GM19324 (cell line): ENCODE results near the gene SLC13A1.
"Not testable (repeated sequence)": the region's sequence is repeated elsewhere in the genome, so short reads cannot be mapped to it uniquely, and the experiment has no call there.

Experiments used
- ATAC-seq: cut with Tn5 transposase; IDR thresholded peaks from one replicate; pipeline ENCODE4 v1.9.1; 2021; ENCODE audit warnings: mild to moderate bottlenecking, moderate library complexity; ENCODE audit not compliant: unreplicated experiment, low FRiP score

The SLC13A1 gene, protein sequence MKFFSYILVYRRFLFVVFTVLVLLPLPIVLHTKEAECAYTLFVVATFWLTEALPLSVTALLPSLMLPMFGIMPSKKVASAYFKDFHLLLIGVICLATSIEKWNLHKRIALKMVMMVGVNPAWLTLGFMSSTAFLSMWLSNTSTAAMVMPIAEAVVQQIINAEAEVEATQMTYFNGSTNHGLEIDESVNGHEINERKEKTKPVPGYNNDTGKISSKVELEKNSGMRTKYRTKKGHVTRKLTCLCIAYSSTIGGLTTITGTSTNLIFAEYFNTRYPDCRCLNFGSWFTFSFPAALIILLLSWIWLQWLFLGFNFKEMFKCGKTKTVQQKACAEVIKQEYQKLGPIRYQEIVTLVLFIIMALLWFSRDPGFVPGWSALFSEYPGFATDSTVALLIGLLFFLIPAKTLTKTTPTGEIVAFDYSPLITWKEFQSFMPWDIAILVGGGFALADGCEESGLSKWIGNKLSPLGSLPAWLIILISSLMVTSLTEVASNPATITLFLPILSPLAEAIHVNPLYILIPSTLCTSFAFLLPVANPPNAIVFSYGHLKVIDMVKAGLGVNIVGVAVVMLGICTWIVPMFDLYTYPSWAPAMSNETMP

DNA sequence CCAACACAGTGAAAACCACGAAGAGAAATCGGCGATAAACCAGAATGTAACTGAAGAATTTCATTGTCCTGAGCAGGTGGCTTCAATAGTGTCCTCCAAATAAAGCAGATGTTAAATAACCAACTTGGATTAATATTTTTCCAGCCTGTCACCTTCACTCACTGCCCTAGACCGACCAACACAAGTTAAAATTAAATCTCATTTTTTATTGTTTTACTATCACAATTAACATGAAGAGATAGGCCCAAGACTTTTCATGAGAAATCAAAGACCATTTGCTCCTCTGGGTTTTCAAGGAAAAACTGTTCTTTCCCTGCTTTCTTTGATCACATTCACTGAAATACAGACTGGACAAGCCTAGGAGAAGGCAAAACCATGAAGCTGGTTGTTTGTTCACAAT lies at the start of gene SLC13A1:
TSS of gene SLC13A1 (minus strand) at position 87 of the 400 bp plus-strand sequence. CDS start at position 64, 23 bp downstream.
- no peak for ATAC-seq

DNA sequence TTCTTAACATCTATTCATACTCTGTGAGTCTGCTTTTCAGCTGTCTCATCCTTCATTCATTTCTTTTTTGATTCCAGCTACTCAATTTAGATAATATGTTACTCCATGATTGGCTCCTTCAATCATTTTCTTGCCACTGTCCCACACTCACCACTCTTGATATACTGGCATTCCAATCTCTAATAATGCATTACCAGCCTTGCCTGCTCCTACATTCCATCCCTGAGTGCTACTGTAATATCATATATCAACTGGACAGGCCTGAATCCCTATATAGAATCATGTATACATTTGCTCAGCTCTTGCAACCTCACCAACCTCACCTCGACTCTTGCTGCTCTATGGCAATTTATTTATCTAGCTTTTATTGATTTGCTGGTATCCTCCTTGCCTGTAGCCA lies 45.0 kb upstream of the SLC13A1 start:
- ATAC-seq: no peak

DNA sequence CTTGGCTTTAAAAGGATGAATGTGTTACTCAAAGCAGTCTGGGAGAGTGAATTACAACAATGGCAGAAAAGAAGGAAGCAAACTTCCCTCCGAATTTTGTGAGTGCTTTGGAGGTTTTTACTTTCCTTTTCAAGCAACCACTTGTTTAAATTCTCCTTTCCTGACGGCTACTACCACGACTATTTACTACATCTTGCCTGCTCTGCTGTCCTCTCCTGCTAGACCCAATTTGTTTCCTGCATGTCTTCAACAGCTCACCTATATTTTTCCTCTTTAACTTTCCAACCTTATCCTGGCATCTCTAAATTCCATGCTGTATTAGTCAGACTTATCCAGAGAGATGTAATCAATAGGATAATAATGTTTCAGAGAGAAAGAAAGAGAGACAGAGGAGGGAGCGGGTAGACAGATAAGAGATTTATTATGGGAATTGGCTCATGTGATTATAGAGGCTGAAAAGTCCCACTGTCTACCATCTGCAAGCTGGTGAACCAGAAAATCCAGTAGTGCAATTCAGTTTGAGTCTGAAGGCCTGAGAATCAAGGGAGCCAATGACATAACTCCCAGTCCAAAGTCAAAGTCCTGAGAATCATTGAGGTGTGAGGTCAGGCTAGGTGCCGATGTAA lies 42.8 kb upstream of the SLC13A1 start:
- no peak for ATAC-seq

DNA sequence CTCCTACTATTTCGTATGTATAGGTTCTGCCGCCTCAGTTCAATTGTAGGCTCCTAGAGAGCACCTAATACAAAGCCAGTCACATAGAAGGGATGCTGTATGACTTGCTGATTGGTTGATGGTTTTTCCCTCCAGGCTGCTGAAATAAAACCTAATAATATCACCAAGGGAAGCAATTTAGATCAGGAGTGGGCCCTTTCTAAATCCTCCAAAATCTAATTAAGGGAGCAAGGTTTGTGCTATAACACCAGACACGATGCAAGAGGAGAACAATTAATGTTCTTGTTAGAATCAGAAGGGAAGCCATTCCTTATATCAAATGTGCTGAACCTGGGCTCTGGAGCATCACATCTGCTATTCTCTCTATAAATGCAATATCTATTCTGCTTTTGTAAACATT lies 42.0 kb upstream of the SLC13A1 start:
- no peak for ATAC-seq

DNA sequence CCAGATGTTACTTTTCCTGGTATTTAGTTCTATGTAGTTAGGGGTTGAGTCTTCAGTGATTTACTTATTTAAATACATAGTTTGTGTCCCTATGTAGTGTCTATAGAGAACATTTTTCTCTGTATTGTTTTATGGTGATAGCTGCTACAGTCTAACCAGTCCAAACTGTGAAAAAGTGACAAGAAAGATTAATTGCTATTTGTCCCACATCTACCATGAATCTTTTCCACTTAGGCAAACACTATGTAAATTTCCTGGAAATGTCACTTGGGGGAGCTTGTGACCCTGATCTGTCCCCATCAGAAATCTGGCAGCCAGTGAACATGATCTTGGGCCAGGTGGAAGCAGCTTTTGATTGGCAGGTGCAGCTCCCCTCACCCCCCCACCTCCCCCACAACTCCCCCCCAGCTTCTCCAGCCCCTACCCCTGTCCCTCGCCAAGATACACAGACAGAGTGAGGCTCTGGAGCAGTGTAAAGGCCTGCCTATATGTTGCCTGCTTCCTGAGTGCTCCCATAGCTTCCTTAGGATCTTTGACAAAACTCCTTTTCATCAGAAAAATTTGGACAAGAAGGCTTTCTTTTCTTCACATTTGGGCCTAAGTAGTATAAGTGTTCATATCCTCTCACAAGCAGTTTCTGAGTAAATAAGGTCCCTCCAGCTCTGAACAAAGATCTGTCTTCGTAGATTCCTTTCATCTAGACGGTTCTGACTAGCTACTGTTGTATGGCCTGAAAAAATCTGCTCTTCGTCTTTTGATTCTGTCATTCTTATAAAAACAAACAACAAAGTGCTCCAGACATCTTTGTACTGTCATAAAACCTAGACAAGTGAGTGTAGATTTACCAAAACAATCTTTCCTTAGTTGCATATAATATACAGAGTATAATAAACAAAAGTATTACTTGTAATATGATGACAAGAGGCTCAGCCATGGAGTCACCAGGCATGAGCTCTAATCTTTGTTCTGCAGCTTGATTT lies 31.5 kb upstream of the SLC13A1 start:
- ATAC-seq: no peak

DNA sequence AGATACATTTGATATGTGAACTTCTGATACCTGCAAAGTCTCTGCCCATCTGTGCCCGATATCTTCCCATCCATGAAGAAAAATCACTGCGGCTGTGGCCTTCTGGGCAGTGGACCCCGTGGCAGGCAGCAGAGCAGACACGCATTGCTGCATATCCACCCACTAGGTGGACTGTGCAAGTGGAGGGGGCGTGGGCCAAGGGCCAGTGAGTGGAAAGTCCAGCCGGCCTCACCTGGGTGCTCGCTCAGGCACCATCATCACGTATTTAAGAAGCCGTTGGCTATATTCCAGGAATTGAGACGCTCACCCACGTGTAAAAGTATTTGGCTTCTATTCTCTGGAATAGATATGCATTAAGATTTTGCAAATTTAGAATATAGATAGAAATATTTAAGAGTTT lies 30.8 kb upstream of the SLC13A1 start:
- no peak for ATAC-seq

DNA sequence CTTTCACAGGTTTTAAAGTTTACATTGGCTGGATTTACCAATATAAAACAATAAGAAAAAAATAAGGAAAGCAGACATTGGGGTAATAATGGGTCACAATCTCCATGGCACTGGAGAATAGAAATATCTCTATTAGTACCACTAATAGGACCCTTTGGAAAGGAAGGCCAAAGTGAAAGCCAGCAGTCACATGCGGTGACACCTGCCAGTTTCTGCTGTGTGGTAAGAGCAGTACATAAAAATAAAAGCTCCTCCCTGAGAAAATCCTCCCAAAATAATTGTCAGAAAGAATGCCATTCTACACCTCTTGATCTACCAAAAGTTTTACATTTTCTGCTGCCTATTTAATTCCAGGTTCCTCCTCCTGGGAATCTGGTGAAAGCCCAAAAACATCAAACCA lies 30.4 kb upstream of the SLC13A1 start:
- no peak for ATAC-seq

DNA sequence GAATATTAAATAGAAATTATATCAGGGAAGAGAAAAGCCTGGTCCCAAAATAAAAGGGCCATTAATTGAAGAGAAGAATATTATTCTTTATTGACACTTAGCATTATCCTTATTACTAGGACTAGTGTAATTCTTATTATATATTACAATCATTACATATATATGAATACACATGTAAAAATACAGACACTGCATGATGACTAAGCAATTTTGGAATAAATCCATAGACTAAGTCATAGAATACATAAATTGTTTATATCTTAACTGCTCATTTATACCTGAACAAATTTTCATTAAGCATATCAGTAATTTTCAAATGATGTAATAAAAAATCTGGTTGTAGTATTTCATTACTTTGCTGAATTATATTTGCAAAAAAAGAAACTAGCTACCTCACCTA lies 29.7 kb upstream of the SLC13A1 start:
- no peak for ATAC-seq

DNA sequence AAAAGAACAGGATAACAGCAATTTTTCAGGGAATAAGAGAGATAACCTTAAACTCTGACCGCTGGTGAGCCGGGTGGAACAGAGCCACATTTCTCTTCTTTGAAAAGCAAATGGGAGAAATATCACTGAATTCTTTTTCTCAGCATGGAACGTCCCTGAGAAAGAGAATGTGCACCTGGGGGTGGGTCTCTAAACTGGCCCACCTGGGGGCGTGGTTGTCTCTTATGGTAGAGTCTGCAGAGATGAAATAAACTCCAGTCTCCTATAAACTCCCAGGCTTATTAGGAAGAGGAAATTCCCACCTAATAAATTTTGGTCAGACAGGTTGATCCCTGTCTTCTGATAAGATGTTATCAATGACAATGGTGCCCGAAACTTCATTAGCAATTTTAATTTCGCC lies 27.9 kb upstream of the SLC13A1 start:
- not testable (repeated sequence) for ATAC-seq

DNA sequence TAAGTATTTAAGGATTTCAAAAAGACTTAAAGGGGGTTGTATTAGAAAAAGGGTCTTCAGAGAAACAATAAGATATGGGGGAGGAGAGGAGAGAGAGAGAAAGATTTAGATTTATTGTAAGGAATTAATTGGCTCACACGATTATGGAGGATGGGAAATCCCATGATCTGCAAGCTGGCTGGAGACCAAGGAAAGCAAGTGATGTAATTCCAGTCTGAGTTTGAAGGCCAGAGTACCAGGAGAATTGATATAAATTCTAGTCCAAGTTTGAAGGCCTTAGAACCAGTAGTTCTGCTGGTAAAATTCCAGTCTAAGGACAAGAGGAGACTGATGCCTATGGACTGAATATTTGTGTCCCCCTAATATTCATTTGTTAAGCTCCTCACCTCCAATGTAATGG lies 20.6 kb upstream of the SLC13A1 start:
- no peak for ATAC-seq

DNA sequence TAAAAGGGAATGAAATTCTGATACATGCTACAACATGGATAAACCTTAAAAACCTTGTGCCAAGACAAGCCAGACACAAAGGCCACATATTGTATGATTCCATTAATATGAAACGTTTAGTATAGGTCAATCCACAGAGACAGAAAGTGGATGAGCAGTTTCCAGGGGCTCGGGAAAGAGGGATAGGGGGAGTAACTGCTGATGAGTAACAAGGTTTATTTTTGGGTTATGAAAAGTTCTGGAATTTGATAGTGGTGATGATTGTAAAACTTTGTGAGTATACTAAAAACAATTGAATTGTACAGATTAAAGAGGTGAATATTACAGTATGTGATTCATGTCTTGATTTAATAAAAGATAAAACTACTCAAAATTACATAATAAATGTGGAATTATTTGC lies 19.1 kb upstream of the SLC13A1 start:
- ATAC-seq: no peak

DNA sequence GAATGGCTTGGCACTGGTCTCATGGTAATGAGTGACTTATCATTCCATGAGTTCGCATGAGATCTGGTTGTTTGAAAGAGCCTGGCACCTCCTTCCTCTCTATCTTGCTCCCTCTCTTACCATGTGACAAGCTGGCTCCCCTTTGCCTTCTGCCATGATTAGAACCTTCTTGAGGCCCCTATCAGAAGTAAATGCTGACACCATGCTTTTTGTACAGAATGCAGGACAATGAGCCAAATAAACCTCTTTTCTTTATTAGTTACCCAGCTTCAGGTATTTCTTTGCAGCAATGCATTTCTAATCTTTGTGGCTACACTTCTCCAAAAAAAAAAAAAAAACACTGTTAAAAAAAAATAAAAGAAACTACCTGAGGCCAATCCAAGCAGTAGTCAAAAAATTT lies 17.1 kb upstream of the SLC13A1 start:
- no peak for ATAC-seq

DNA sequence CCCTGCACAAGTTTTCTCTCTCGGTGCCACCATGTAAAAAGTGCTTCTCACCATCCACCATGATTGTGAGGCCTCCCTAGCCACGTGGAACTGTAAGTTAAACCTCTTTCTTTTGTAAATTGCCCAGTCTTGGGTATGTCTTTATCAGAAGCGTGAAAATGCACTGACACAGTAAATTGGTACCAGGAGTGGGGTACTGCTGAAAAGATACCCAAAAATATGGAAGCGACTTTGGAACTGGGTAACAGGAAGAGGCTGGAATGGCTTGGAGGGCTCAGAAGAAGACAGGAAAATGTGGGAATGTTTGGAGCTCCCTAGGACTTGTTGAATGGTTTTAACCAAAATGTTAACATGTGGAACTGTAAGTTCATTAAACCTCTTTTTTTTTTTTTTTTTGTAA lies 15.6 kb upstream of the SLC13A1 start:
- no peak for ATAC-seq

DNA sequence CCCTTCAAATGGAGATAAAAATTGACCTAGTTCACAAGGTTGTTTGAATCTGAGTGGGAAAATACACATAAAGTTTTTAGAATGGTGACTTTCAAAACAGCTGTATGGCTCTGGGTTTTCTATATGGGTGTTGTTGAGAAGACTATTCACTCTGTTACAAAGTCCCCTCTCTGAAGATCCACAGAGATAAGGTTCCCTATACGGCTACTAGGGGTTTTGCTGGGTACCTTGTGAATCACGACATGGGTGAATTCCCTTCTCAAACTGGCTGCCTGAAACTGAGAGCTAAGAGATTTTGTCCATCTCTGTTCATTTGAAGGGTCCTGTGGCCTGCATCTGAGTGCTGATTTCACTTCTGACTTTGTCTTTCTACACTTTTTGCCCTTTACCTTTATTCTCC lies 11.8 kb upstream of the SLC13A1 start:
- no peak for ATAC-seq

DNA sequence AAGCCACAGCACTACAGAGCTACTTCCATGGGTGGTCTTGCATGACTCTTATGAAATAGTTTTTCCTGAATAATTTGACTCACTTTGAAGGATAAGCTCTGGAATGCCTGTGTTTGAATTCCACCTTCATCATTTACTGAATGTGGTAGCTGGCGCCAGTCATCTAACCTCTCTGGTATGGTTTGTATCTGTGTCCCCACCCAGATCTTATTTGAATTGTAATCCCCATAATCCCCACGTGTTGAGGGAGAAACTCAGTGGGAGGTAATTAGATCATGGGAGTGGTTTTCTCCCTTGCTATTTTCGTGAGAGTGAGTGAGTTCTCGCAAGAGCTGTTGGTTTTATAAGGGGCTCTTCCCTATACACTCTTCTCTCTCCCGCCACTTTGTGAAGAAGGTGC lies 11.2 kb upstream of the SLC13A1 start:
- no peak for ATAC-seq

DNA sequence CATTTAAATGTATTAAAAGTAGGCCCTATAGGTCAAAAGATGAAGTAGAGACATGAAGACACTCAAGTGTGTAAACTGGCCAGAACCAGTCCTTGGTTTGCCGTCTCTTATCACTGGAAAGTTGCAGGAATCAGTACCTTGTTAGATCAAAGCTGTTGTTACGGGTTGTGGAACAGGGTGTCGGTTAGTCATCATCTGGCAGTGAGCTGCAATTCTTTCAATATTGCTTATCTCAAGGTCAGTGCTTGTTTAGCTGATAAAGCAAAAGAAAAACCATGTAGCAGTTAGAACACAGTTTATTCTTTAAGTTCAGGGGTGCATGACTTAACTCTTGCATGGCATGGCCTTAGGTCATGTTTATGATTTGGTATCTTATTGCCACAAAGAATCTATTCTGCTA lies 10.0 kb upstream of the SLC13A1 start:
- no peak for ATAC-seq

DNA sequence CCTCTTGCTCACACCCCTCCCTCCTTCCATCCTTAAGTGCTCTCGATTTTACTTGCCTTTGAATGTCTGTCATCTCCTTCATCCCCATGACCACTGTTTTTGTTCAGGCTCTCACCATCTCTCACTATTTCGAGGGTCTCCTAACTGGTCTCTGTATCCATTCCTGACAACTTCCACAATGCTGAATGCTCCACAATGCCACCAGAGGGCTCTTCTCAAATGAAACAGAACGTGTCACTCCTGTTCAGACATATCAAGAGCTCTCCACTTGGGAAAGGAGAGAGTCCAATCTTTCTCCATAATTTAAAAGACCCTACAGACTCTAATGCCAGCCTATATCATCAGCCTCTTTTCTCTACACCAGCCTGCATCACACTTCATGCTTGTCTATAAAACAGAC lies 9.0 kb upstream of the SLC13A1 start:
- peak; percentile 50 for ATAC-seq

DNA sequence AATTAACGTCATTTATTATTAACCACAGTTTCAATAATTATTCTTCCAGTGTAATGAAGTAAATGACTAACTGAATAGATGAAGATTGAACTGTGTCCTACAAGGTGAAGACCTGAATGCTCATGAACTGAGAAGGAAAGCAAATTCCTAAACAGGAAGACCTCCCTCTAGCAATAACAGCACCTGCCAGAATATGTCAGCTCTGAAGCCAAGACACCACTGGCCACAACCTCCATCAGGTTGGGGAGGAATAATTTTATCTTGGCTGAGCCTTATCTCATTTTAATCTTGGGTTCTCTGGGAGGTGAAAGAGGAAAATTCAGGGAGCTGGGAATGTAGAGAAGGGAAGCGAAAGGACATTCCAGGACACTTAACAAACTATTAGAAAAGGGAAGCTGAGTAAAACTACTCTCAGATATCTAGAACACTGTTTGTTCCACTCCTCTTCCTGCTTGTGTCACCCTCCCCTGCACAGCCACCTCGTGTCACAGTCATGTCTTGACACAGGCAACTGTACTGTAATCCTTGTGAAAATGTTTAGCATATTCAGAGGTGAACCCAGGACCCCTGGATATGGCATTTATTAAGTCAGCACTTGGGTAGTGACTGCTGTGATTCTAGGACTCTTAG lies 4.6 kb upstream of the SLC13A1 start:
- ATAC-seq: no peak

DNA sequence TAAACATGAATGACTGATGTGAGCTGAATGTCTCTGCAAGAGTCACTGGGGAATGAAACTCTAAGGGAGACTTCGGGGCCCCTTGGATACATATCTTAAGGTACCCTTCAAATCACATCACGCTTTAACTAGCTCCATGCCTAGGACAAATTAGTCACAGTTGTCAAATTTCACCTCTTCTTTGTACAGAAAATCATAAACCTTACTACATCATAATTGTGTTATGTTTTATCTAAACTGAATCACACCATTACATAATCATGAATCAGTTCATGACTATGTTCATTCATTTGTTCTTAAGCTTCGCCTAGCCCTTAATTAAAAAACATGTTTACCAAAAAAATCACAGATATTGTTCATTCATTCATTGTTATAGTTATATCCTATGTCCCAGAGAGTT lies 2.1 kb upstream of the SLC13A1 start:
- no peak for ATAC-seq
